Activated CD4-positive, alpha-beta T cell treated with anti-CD3 and anti-CD28 coated beads, Interleukin-2, amount 50 U/mL, for 4 hours (primary cell): ENCODE data around the gene SGPP1.
"Not testable (repeated sequence)": the region's sequence is repeated elsewhere in the genome, so short reads cannot be mapped to it uniquely, and the experiment has no call there.

Experiments used
- DNase-seq, 2 experiments: peaks; one replicate each; pipeline ENCODE4 v3.0.0-alpha.2; 2020

Gene SGPP1

DNA sequence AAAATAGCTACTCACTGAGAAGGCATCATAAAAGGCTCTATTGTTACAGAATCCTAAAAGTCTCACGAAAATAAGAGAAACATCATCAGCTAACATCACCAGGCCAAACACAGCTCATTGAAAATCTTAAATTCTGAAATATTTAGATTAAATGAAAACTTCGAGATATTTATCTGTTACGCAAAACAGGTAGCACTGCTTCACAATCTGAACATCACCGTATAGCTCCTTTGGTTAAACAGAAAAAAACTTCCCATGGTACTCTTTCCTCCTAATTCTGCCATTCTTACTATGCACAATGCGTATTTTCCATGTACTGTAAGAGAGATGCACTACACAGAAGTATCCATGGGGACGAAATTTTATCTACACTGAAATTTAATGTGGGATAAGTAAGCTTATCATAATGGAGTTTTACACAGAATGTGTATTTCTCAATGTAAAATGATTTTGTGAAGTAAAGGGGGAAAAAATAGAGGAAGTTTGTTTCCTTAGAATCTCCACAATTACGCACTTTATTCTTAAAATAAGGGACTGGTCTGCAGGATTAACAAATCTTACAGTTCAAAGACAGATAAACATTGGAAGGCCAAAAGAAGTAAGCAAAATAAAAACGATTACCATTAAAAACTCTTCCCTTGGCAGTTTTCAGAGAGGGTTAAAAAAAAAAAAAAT is 1.9 kb downstream of the SGPP1 start:
- no peak for DNase-seq

DNA sequence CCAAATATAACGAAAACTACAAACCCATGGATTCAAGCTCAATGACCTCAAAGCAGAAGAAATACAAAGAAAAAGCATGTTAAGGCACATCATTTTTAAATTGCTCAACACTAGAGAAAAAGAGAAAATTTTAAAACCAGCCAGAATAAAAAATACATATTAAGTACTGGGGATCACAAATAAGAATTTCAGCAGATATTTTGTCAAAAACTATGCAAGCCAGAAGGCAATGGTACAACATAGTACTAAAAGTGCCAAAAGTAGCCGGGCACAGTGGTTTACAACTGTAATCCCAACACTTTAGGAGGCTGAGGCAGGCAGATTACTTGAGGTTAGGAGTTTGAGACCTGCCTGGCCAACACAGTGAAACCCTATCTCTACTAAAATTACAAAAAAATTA is 10.2 kb downstream of the SGPP1 start:
- no peak for DNase-seq

DNA sequence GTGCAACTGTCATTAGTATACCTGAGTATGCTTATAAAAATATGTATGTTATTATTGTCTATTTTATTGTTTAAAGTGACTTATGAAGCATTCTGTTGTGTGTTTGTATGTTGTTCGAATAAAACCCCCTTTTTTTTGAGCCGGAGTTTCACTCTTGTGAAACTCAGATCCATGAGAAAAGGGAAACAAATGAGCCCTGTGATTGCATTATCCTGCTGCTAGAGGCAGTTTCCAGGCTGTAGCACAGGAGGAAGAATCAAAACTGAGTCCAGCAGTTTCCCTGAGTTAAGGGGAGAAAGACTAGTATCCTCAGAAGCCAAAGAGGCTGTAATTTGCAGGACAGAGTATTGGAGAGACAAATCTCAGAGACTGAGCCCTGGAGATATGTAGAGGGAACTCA is 12.5 kb downstream of the SGPP1 start:
- DNase-seq, result no peak

DNA sequence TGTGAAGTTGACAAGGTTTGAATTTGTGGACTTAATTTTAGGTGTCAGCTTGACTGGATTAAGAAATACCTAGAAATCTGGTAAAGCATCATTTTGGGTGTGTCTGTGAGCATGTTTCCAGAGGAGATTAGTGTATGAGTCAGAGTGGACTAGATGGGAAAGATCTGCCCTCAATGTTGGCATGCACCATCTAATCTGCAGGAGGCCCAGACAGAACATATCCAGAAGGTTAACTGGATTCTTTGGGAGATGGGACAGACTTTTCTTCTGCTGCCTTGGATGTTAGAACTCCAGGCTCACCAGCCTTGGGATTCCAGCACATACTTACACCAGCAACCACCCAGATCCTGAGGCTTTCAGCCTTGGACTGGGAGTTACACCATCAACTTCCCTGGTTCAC is 14.1 kb downstream of the SGPP1 start:
- DNase-seq, result no peak

DNA sequence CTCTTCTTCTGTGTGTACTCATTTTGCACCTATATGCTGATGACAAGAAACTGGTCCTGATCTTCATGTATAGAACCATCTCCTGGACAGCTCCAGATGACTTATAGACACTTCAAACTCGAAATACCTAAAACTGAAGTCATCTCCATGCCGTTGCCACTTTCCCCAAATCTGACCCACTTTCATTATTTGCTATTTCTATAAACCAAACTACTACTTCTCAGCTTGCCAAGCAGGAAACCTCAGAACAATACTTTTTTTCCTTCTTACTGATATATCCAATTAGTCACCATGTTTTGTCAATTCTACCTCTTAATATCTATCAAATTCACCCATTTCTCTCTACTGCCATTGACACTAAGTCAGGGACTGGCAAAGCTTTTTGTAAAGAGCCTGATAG is 14.8 kb downstream of the SGPP1 start:
- no peak for DNase-seq

DNA sequence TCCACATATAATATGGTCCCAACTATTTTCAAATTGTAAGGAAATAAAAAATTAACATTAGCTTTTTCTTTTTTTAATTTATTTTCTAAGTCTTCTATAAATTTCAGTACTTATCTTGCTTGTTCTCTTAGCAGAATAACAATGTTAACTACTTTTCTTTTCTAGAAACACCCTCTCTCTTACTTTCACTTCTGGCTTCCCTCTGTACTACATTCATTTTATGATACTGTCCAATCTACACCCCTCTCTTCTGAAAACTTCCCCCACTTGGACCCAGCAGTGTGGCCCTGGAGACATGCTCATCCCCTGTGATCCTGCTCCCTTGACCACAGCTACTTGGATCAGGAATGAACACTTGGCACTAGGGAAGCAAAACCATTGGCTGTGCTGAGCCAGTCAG is 15.7 kb downstream of the SGPP1 start:
- DNase-seq, result no peak

DNA sequence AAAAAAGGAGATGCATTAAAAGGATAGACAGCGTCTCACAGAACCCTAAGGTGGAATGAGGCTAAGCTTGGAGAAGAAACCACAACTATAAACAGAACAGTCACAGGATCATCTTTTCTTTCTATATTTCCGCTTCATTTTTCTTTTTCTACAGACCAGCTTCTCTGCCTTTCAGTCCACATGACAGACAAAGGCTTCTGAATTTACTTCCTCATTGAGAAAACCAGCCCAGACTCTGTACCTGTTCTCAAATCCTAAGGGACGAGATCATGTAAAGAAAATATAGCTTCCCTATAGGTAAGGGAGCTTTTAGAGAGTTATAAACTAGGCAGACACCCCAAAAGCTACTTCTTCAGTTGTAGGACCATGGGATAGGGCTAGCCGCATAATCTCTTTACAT is 17.4 kb downstream of the SGPP1 start:
- no peak for DNase-seq

DNA sequence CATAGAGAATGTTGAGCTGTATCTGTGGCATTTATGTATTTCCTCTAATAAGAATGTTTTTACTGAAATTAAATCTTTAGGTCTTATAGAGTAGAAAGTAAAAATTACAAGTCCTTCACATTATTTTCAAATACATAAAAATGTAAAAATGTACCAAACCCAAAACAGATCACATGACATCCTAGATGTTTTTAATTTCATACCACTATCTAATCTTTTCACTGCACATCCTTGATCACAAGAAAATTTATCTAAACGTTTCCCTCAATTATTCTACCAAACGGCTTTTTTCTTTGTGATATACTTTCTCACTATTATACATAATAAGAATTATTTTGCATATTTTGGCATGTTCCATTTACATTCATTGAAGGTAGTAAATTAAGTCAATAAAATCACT is 18.3 kb downstream of the SGPP1 start:
- no peak for DNase-seq

DNA sequence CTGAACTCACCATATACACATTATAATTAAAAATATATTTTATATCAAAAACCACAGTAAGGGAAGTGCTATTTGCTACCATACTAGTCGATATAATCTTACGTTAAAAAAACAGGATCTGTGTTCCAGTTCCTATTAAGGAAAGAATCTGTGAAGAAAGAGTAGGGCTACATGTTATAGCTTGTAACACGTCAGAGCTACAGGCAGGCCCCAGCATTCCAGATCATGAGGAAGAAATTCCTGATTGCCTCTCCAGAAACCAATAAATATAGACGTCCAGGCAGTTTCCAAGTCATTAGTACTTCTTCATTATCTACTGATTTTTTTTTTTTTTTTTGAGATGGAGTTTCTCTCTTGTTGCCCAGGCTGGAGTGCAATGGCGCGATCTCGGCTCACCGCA is 20.6 kb downstream of the SGPP1 start:
- DNase-seq, result no peak

DNA sequence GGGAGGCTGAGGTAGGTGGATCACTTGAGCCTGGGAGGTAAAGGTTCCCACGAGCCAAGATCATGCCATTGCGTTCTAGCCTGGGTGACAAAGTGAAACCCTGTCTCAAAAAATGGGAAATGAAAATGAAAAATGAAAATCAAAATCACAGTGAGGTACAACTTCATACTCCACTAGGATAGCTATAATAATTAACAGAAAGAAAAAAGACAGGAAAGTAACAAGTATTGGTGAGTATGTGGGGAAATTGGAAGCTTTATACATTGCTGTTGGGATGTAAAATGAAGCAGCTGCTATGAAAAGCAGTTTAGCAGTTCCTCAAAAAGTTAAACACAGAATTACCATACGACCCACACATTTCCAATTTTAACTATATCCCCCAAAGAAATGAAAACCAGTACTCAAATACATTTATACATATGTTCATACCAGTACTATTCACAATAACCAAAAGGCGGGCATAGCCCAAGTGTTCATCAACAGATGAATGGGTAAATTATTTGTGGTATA is 22.2 kb downstream of the SGPP1 start:
- no peak for DNase-seq

DNA sequence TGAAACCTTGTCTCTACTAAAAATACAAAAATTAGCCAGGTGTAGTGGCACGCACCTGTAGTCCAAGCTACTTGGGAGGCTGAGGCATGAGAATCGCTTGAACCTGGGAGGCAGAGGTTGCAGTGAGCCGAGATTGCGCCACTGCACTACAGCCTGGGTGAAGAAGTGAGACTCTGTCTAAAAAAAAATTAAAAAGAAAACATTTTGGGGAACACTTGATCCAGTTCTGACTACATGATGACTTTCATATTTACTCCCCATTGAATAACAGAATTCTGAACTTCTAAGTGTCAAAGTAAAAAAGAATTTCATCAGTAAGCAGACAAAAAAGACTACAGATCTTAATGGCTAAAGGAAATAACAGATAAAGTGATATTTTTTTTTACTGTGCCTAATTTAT is 25.3 kb downstream of the SGPP1 start:
- DNase-seq, result not testable (repeated sequence)

DNA sequence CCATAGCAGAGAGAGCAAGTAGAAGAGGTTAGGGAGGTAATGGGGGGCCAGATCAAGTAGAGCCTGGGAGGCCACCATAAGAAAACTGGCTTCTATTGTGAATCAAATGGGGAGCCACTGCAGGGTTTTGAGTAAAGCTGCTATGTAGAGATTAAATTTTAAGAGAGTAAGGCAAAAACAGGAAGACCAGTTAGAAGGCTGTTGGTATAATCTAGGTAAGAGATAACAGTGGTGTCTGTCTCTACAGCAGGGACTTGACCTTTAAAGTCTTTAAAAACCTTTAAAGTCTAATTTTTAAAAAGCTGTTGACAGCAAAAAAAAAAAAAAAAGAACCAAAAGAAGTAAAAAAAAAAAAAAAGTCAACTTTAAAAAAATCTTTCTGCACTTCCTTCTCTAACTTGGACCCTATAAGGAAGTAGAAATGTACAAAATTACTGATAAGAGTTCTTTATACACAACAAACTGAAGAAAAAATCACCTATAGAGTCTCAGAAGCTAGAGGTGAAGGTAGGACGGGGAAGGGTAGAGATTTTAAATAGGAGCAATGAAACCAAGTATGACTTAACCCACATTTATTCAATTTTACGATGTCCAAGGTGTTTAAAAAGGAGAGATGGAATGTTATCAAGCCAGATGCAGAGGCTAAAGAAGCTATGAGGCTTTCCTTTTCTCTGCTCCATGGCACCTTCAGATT is 26.1 kb downstream of the SGPP1 start:
- no peak for DNase-seq

DNA sequence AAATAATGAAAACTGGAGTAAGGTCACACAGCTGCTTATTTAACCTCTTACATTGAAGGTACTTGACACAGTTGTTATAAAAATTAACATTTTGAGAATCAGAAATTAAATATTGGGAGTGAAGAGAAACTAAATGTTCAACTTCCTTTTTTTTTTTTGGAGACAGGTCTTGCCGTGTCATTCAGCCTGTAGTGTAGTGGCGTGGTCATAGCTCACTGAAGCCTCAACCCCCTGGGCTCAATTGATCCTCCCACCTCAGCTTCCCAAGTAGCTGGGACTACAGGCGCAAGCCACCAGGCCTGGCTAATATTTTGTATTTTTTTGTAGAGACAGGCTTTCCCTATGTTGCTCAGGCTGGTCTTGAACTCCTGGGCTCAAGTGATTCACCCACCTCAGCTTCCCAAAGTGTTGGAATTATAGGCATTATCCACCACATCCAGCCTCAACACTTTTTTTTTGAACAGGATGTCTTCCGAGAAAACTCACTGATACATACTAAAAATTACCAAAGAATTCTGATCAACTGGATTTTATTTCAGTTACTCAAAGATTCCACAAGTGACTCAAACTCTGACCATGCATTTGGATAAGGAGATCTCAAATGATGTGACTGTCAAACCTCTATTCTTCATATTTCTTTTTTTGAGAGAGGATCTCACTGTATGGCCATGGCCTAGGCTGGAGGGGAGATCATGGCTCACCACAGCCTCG is 35.4 kb downstream of the SGPP1 start:
- DNase-seq, result no peak

DNA sequence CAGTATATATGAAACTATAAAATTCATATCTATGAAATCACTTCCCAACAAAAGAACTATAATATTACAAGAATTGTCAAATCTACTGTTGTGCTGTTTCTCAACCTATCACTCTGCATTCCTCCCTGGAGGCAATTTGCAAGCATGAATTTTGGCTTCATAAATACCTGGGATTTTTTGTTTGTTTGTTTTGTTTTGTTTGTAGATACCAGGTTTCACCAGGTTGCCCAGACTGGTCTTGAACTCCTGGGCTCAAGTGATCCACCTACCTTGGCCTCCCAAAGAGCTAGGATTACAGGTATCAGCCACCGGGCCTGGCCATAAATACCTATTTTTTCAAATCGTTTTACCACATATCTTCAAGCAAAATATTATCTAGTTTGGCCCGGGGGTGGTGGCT is 38.7 kb downstream of the SGPP1 start:
- DNase-seq, result no peak

DNA sequence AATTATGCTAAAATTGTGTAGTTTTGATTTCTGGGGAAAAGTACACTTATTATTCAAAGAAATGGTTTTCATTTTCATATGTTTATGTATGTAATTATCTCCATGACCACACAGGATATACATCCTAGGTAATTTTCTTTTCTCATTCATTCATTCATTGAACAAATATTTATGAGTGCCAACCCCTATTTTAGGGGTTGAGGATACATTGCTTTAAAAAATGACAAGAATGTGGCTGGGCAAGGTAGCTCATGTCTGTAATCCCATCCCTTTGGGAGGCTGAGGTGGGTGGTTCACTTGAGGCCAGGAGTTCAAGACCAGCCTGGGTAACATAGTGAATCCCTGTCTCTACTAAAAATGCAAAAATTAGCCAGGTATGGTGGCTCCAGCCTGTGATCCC is 40.9 kb downstream of the SGPP1 start:
- no peak for DNase-seq

DNA sequence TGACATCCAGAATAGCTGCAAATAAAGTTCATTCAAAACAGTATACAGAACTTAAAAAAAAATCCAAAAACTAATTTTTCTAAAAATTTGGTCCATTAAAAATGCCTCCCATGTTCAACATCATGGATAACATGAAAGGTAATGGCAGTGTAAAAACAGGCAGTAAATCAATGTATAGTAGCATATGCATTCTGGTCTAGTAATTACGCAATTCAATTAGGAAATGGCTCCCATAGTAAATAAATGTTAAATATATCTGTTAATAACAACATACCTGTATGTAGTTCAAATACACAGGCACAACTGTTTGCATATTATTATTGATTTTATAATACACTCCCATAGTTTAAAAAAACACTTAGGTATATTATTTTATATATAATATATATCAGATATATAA is 42.5 kb downstream of the SGPP1 start:
- no peak for DNase-seq

DNA sequence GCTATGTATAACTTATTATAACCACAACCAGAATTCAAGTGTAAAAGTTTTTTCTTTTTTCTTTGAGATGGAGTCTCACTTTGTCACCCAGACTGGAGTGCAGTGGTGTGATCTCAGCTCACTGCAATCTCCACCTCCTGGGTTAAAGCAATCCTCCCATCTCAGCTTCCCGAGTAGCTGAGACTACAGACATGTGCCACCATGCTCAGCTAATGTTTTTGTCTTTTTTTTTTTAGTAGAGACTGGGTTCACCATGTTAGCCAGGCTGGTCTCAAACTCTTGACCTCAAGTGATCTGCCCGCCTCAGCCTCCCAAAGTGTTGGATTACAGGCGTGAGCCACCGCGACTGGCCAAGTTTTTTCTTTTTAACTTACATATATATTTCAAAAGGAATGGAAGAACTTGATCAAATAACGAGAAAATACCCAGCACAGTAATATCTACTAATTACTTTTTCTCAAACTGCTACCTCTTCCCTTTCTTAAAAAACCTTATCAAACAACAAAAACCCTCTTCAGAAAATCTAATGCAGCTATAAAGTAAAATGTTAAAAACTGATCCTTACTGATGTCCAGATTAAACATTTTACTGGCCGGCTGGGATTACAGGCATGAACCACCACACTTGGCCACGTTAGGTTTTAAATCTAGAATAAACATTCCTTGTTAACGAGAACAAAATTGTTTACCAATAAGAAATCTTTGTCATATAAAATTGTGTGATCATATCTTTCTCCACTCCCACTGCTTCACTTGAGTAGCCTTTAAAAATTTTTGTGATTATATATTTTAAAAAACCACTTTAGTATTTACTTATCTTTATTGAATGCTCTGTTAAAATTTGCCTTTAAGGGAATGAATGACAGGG is 44.9 kb downstream of the SGPP1 start:
- DNase-seq, result no peak

DNA sequence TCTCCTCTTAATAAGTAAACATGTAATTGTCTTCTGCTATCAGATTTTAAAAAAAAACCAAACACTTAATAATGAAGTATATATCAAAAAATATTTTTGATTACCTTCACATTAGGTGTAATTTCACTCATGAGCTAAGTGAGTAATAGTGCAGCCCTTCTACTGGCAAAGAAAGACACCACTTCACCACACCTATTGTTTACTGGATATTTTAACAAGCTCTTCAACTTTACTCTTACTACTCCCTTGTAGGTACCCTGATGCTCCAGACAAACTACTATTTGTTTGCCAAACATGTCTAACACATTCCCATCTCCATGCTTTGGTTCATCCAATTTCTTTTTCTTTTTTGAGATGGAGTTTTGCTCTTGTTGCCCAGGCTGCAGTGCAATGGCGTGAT is 49.3 kb downstream of the SGPP1 start:
- DNase-seq, result no peak

DNA sequence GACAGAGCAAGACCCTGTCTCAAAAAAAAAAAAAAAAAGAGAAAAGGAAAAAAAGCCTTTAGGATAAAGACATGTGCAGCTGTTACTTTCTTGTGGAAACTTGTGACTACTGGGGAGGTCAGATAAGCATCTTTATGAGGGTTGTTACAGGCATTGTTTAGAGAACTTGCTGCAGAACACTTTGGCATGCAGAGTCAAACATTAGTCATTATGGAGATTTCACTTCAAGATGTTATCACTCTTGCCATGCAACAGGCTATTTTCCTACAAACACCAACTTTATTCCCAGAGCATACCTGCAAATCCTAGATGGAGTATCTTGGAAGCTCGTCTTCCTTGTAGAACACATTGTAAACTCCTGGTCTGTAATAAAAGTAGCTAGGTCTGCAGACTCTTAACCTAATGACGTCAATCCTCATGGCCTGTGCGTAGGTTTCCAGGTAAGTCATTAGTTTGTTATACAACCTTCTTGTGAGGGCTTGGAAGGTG is 49.9 kb downstream of the SGPP1 start:
- no peak for DNase-seq

DNA sequence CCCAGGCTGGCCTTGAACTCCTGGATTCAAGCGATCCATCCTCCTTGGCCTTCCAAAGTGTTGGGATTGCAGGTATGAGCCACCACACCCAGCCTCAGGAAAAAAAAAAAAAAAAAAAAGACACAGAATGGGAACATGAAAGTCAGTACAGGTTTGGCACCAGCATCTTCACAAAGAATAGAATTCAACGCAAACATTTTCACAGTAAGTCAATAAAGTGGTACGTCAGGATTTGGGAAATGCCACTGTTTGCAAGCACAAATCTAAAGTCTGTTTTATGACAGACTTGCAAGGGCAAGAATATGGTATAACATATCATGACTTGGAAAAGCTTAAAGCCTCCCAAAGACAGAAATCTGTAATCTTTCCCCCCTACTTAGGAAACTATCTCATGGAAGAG is 51.2 kb downstream of the SGPP1 start:
- no peak for DNase-seq

DNA sequence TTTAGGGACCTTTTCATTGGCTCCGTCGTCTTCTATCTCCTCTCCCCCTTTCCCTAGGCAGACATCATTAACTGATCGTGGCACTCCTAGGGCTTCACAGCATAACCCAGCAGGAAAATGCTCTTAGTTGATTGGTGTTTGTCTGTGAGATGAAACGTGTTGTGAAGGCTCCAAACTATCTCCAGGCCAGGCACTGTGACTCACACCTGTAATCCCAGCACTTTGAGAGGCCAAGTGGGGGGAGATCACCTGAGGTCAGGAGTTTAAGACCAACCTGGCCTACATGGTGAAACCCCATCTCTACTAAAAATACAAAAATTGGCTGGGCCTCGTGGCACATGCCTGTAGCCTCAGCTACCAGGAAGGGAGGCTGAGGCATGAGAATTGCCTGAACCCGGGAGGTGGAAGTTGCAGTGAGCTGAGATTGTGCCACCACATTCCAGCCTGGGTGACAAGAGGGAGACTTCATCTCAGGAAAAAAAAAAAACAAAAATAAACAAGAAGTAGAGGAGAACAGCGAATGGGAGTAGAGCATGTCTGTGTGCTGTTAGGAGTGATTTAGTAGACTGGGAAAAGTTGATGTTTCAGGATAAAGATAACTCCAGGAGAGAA is 53.9 kb downstream of the SGPP1 start:
- DNase-seq, result no peak

DNA sequence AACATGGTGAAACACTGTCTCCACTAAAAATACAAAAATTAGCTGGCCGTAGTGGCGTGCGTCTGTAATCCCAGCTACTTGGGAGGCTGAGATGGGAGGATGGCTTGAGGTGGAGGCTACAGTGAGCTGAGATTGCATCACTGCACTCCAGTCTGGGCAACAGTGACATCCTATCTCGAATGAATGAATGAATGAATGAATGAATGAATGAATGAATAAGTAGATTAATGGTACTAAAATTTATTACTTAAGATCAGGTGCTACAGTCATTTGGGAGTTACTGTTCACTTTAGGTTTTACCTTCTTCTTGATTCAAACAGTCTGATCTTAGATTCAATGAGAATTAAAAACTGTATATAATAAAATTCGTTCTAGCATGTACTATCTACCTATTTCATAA is 54.6 kb downstream of the SGPP1 start:
- DNase-seq, result no peak
